SH-SY5Y (cell line): ENCODE results near the gene NLGN2.

ENCODE experiments used
- GATA2 ChIP-seq: IDR thresholded peaks from 2 replicates; pipeline ENCODE4 v1.6.1; 2011; ENCODE audit warnings: mild to moderate bottlenecking, low read depth, low read length
- GATA3 ChIP-seq: IDR thresholded peaks from 2 replicates; pipeline ENCODE4 v1.6.1; 2011; ENCODE audit warnings: low read depth, mild to moderate bottlenecking, low read length, moderate library complexity

- no peak for TF ChIP-seq GATA2
- no peak for TF ChIP-seq GATA3
These were observed 37.3 kb downstream of the NLGN2 start, which contains the start of gene CHRNB1 for GRCh38 chr17:7444682-7445618.
